GM12878 (cell line): ENCODE results near the gene JAG1. TPM values are rescaled to one million over a fixed set of nuclear protein-coding genes. Genes with fewer than 3 reads are reported as not detected.

Source experiments
- ATAC-seq: fragments of 200-7000 bp; cut with Tn5 transposase; 3 replicates; pipeline ENCODE4 v1.9.1; 2020; ENCODE audit warnings: mild to moderate bottlenecking, moderate library complexity
- BruUV-seq: library from RNA; stranded (reverse); fragments of 400-500 nt; replicated peaks from 2 replicates; lab custom pipeline; 2021; lab: Mats Ljungman, UMichigan
- CTCF ChIA-PET: fragments of 300-600 bp; sonication (Branson Sonifier 250); formaldehyde crosslinking; extraction: SDS; loops from one replicate; lab custom pipeline; 2021; ENCODE audit warnings: inconsistent platforms; lab: Yijun Ruan, JAX
- POLR2A ChIA-PET: fragments of 350-600 bp; formaldehyde crosslinking; extraction: SDS; loops from one replicate; lab custom pipeline; 2021; ENCODE audit warnings: inconsistent platforms; lab: Charles Lee
- RAD21 ChIA-PET: fragments of 300-600 bp; sonication (Branson Sonifier 250); formaldehyde crosslinking; loops from one replicate; lab custom pipeline; 2023; ENCODE audit warnings: antibody characterized with exemption; ENCODE audit not compliant: unreplicated experiment; lab: Charles Lee
- SMC1A ChIA-PET: fragments of 300-600 bp; sonication (Branson Sonifier 250); formaldehyde crosslinking; loops from one replicate; lab custom pipeline; 2023; ENCODE audit not compliant: unreplicated experiment, uncharacterized antibody; lab: Charles Lee
- DNase-seq: peaks from one replicate; pipeline ENCODE4 v3.0.0-alpha.2; 2011; ENCODE audit warnings: low read depth, low spot score
- FAIRE-seq: peaks from 3 replicates; lab custom pipeline; 2011; peaks lifted over from hg19 to GRCh38; lab: Jason Lieb, UNC
- H2AFZ ChIP-seq: 2 replicates; pipeline ENCODE4 v1.6.0; 2011; ENCODE audit warnings: low read depth, low read length, control low read depth; ENCODE audit not compliant: control insufficient read depth
- H3K27ac ChIP-seq: 2 replicates; pipeline ENCODE4 v1.5.1; 2011; ENCODE audit warnings: control low read depth; ENCODE audit not compliant: control insufficient read depth, insufficient read depth
- H3K27me3 ChIP-seq, 2 experiments: replicated peaks in 1 of 2; 2 replicates each; pipeline versions ENCODE4 v1.6.0 to v1.6.1; 2011; ENCODE audit warnings: low read length in 1 of 2; ENCODE audit not compliant: control insufficient read depth in 2 of 2, insufficient read depth in 2 of 2
- H3K36me3 ChIP-seq, 2 experiments: 2 replicates each; pipeline ENCODE4 v1.5.1; 2011; ENCODE audit warnings: low read length in 1 of 2; ENCODE audit not compliant: control insufficient read depth in 2 of 2, insufficient read depth in 2 of 2
- H3K4me1 ChIP-seq: 2 replicates; pipeline ENCODE4 v1.6.1; 2011; ENCODE audit warnings: mild to moderate bottlenecking, low read length, moderate library complexity, mixed read lengths; ENCODE audit not compliant: control insufficient read depth, insufficient read depth
- H3K4me2 ChIP-seq: 2 replicates; pipeline ENCODE4 v1.6.0; 2011; ENCODE audit warnings: control low read depth; ENCODE audit not compliant: control insufficient read depth, insufficient read depth
- H3K4me3 ChIP-seq: fragments of 200-600 bp; sonication (generic); 2 replicates; pipeline ENCODE4 v1.5.1; 2016
- H3K79me2 ChIP-seq: 2 replicates; pipeline ENCODE4 v1.6.0; 2011; ENCODE audit warnings: low read length; ENCODE audit not compliant: control insufficient read depth, insufficient read depth
- H3K9ac ChIP-seq: 2 replicates; pipeline ENCODE4 v1.8.0; 2011; ENCODE audit warnings: low read length, control low read depth, mixed read lengths; ENCODE audit not compliant: control insufficient read depth, insufficient read depth
- H3K9me3 ChIP-seq: replicated peaks from 3 replicates; pipeline ENCODE4 v1.5.1; 2011; ENCODE audit warnings: mild to moderate bottlenecking, low read length; ENCODE audit not compliant: control insufficient read depth, insufficient read depth
- H4K20me1 ChIP-seq: 2 replicates; pipeline ENCODE4 v1.6.0; 2011; ENCODE audit not compliant: control insufficient read depth, insufficient read depth
- CHD4 ChIP-seq: fragments of 200-600 bp; sonication (generic); IDR thresholded peaks from 2 replicates; pipeline ENCODE4 v1.6.1; 2016; ENCODE audit warnings: mild to moderate bottlenecking
- GABPA ChIP-seq: IDR thresholded peaks from 2 replicates; pipeline ENCODE4 v1.6.1; 2014; ENCODE audit warnings: antibody characterized with exemption, low read depth, mild to moderate bottlenecking, inconsistent platforms
- POLR2AphosphoS2 ChIP-seq: IDR thresholded peaks from 2 replicates; pipeline ENCODE4 v1.6.1; 2011; ENCODE audit warnings: low read depth, mild to moderate bottlenecking, low read length, improper control_type of control experiment, moderate library complexity
- WGBS: methylation state at CpG from one replicate; pipeline ENCODE4 v1.1.6; 2016; ENCODE audit warnings: low lambda C conversion rate; ENCODE audit not compliant: insufficient replicate concordance, insufficient coverage; ENCODE audit errors: missing lambda C conversion rate; 5-methylcytosine and 5-hydroxymethylcytosine counted together
- in situ Hi-C: fragments of 300-500 bp; cut with MboI; formaldehyde crosslinking; loops from 9 replicates; pipeline ENCODE4 v1.14.3; 2018; ENCODE audit warnings: mixed read lengths
- intact Hi-C: fragments of 100-400 bp; cut with micrococcal nuclease; formaldehyde crosslinking; loops from one replicate; pipeline ENCODE4 v1.14.2; 2022; ENCODE audit not compliant: unreplicated experiment
- polyA plus RNA-seq, 11 experiments: library from polyadenylated mRNA; depleted of rRNA in 4 of 11; unstranded in 6 of 11; stranded (reverse) in 5 of 11; fragments of >200 nt; fragmentation: Nextera tagmentation in 4 of 11; fragmentation: Illumina TruSeq in 1 of 11; extraction: Ambion mirVana in 4 of 11; extraction: Trizol in 1 of 11; gene quantifications; 1 replicate in 1 of 11; 2 replicates in 10 of 11; pipeline versions ENCODE4 v1.2.1 to v1.2.3, GENCODE V29; 2011 to 2016; ENCODE audit warnings: inconsistent platforms in 2 of 11, missing spikeins in 2 of 11, low read depth in 1 of 11
- total RNA-seq, 4 experiments: library from RNA; depleted of rRNA in 3 of 4; stranded (reverse); fragments of >200 nt in 3 of 4; fragmentation: Illumina TruSeq in 1 of 4; extraction: Trizol in 1 of 4; gene quantifications; 2 replicates each; pipeline versions ENCODE4 v1.2.1 to v1.2.3, GENCODE V29; 2013 to 2021
- TF ChIP-seq, protein P1 (sequence below): fragments of 450-650 bp; formaldehyde crosslinking; IDR thresholded peaks from 2 replicates; pipeline ENCODE4 v1.4.0; 2020; ENCODE audit warnings: mild to moderate bottlenecking, moderate library complexity
- TF ChIP-seq, protein P2 (sequence below): IDR thresholded peaks from 2 replicates; pipeline ENCODE4 v1.6.1; 2011; ENCODE audit warnings: low read depth, low read length, improper control_type of control experiment, borderline replicate concordance

JAG1 gene
- total and polyA plus RNA-seq, 10 of the 15 experiments (the other 5 are each of a cell fraction or from before 2014, with no cell fraction given), result 0.66 to 6.9 (median 1.8) TPM

DNA sequence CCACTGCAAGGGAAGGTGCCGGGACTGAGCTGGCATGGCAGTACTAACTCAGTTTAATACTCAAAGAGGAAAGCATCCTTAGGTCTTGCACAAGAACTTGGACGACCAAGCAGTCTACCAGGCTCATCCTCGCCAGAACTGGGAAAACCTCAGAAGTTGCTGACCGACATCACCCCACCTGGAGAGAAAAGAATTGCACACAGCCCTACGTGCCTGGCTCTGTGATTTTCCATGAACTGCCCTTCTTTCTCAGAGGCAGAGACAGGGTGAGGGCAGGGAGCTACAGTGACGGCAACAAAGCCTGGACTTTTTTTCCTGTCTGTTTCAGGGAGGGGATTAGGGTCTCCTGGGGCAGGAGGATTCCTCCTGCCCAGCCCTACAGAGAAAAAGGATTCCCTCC lies 8.0 kb downstream of the JAG1 start:
- ChIA-PET RAD21 (no interaction called here), POLR2A (no interaction called here), CTCF (no interaction called here), SMC1A (no interaction called here)
- no peak overlapping the region for H3K27ac ChIP-seq
- 65% methylated on average over 5 of the region's 6 CpGs for WGBS
- BruUV-seq, result no TSS peak
- intact Hi-C loops (no loop called here), in situ Hi-C loops (no loop called here)
- H3K27me3 ChIP-seq, result no peaks in the 10 kb centered on the region
- H3K9ac ChIP-seq, result no peak overlapping the region
- H3K4me3 ChIP-seq, result no peak overlapping the region
- H3K79me2 ChIP-seq, result peaks cover 8% of the 10 kb centered on the region
- no peak overlapping the region for H2AFZ ChIP-seq
- no peak for DNase-seq
- no peak overlapping the region for H3K4me2 ChIP-seq
- no peaks in the 10 kb centered on the region; the same call in 1 of the 2 replicates for H4K20me1 ChIP-seq
- H3K9me3 ChIP-seq, result no peaks in the 10 kb centered on the region
- TF ChIP-seq, protein P1, sequence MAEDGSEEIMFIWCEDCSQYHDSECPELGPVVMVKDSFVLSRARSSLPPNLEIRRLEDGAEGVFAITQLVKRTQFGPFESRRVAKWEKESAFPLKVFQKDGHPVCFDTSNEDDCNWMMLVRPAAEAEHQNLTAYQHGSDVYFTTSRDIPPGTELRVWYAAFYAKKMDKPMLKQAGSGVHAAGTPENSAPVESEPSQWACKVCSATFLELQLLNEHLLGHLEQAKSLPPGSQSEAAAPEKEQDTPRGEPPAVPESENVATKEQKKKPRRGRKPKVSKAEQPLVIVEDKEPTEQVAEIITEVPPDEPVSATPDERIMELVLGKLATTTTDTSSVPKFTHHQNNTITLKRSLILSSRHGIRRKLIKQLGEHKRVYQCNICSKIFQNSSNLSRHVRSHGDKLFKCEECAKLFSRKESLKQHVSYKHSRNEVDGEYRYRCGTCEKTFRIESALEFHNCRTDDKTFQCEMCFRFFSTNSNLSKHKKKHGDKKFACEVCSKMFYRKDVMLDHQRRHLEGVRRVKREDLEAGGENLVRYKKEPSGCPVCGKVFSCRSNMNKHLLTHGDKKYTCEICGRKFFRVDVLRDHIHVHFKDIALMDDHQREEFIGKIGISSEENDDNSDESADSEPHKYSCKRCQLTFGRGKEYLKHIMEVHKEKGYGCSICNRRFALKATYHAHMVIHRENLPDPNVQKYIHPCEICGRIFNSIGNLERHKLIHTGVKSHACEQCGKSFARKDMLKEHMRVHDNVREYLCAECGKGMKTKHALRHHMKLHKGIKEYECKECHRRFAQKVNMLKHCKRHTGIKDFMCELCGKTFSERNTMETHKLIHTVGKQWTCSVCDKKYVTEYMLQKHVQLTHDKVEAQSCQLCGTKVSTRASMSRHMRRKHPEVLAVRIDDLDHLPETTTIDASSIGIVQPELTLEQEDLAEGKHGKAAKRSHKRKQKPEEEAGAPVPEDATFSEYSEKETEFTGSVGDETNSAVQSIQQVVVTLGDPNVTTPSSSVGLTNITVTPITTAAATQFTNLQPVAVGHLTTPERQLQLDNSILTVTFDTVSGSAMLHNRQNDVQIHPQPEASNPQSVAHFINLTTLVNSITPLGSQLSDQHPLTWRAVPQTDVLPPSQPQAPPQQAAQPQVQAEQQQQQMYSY (CRISPR knock-in tag), result no peak
- TF ChIP-seq, protein P2, sequence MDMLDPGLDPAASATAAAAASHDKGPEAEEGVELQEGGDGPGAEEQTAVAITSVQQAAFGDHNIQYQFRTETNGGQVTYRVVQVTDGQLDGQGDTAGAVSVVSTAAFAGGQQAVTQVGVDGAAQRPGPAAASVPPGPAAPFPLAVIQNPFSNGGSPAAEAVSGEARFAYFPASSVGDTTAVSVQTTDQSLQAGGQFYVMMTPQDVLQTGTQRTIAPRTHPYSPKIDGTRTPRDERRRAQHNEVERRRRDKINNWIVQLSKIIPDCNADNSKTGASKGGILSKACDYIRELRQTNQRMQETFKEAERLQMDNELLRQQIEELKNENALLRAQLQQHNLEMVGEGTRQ, result no peak
- TF ChIP-seq POLR2AphosphoS2 (no peak), GABPA (no peak), CHD4 (no peak)
- H3K4me1 ChIP-seq, result peaks cover 11% of the 10 kb centered on the region
- FAIRE-seq, result no peak
- no peak for ATAC-seq
- peaks cover 0 to under 1% of the 10 kb centered on the region in 2 experiments; a peak in 3 of 4 replicates for H3K36me3 ChIP-seq
